Tibial nerve (tissue), 4 donors: Measurements from ENCODE around the gene TFR2. TPM values are rescaled to one million over a fixed set of nuclear protein-coding genes. Genes with fewer than 3 reads are reported as not detected.

Experiments
- DNase-seq, 2 donors: peaks; one replicate each; pipeline ENCODE4 v3.0.0-alpha.2; 2019; ENCODE audit warnings: low spot score in 2 of 2
- H3K27ac ChIP-seq, 4 donors: fragments of 200-600 bp; sonication (generic) in 3 of 4; one replicate each; pipeline ENCODE4 v1.5.1; 2017 to 2019; ENCODE audit warnings: mild to moderate bottlenecking in 1 of 4
- H3K27me3 ChIP-seq, 2 donors: fragments of 200-600 bp; sonication (generic) in 1 of 2; one replicate each; pipeline versions ENCODE4 v1.5.1 to v1.6.0; 2017 to 2019
- H3K36me3 ChIP-seq, 3 donors: fragments of 200-600 bp; sonication (generic); one replicate each; pipeline ENCODE4 v1.5.1; 2018 to 2019
- H3K4me1 ChIP-seq, 4 donors: fragments of 200-600 bp; sonication (generic) in 3 of 4; one replicate each; pipeline ENCODE4 v1.5.1; 2017 to 2019
- H3K4me3 ChIP-seq, 4 donors: fragments of 200-600 bp; sonication (generic) in 3 of 4; one replicate each; pipeline ENCODE4 v1.5.1; 2017 to 2019; ENCODE audit warnings: mild to moderate bottlenecking in 1 of 4, moderate library complexity in 1 of 4
- H3K9me3 ChIP-seq, 4 donors: fragments of 200-600 bp; sonication (generic) in 3 of 4; one replicate each; pipeline ENCODE4 v1.5.1; 2017 to 2019
- CTCF ChIP-seq, 5 experiments: fragments of 200-600 bp in 3 of 5; fragments of 450-650 bp in 2 of 5; sonication (generic) in 3 of 5; IDR thresholded peaks; one replicate each; pipeline ENCODE4 v1.5.1; 2016 to 2019; ENCODE audit warnings: antibody characterized with exemption in 5 of 5, mild to moderate bottlenecking in 3 of 5, moderate library complexity in 2 of 5
- EP300 ChIP-seq, 2 donors: sonication (generic); formaldehyde crosslinking; IDR thresholded peaks; one replicate each; pipeline ENCODE4 v1.6.1; 2017; ENCODE audit warnings: antibody characterized with exemption in 2 of 2, mild to moderate bottlenecking in 1 of 2
- POLR2A ChIP-seq, 2 donors: fragments of 450-650 bp; IDR thresholded peaks; one replicate each; pipeline ENCODE4 v1.6.1; 2017; ENCODE audit warnings: antibody characterized with exemption in 2 of 2, mild to moderate bottlenecking in 2 of 2, moderate library complexity in 2 of 2
- WGBS, 2 donors: methylation state at CpG; one replicate each; pipeline ENCODE4 v1.1.5; 2018; 5-methylcytosine and 5-hydroxymethylcytosine counted together
- total RNA-seq, 4 donors: library from RNA; depleted of rRNA; stranded (reverse); fragments of >200 nt; gene quantifications; one replicate each; pipeline ENCODE4 v1.1.0, GENCODE V29; 2016

TFR2 gene
- total RNA-seq, 4 donors from 2014 or later = 2.1 TPM; not detected in 3

DNA sequence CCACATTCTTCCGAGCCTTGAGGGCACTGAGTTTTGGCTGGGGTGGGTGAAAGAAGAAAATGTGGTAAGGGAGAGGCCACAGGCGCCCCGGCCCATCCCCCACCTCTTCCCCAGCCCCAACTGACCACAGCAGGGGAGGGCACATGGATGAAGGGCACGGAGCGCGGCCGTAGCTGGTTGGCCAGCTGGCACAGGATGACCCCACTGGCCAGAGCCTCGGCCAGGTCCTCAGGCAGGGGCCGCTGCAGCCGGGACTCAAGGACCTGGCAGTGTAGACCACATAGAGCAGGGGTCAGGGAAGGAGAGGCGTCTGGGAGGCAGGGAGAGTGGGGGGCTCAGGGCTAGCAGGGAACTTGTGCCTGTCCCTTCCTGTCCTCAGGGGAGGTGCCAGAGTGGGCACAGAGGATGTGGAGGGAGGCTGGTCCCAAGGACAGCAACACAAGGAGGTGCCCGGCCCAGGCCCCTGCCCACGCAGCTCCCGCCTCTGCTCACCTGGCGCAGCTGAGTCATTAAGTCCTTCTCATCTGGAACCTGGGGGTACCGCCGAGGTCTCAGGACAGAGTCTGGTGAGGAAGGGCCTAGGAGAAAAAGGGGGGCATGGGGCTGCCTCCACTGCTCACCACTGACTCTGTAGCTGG is 65.5 kb downstream of the TFR2 start:
- Histone ChIP-seq H3K4me1 (peaks cover 0 to 15% (median 2%) of the 10 kb centered on the region in 4 donors), H3K27ac (no peak overlapping the region), H3K27me3 (peaks cover 0 to 3% of the 10 kb centered on the region in 2 donors), H3K9me3 (no peaks in the 10 kb centered on the region), H3K36me3 (peaks cover 1 to 90% (median 49%) of the 10 kb centered on the region in 3 donors), H3K4me3 (no peak overlapping the region)
- TF ChIP-seq CTCF (IDR thresholded peaks at IDR 0.05) (no peak), EP300 (IDR thresholded peaks at IDR 0.05) (no peak), POLR2A (IDR thresholded peaks at IDR 0.05) (no peak)
- DNase-seq = no peak
- 79 to 81% methylated on average over 17 of the region's 17 CpGs for WGBS, 2 donors

DNA sequence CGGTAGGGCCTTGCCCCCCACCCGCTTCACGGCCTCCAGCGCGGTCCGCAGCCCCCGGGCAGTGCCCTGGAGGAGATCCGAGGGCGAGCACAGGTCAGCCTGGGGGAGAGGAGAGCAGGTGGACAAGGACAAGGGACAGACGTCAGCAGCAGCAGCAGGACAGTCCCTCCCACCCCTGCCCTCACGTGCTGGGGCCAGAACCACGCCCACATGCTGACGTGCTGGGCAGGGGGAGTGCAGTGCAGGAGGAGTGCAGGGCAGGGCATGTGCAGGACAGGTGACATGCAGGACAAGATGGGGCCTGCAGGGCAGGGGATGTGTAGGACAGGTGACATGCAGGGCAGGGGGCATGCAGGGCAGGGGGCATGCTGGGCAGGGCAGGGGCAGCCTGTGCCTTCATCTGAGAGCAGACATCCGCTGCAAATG is 66.1 kb downstream of the TFR2 start:
- DNase-seq = no peak
- H3K27ac ChIP-seq = no peak overlapping the region
- H3K4me1 ChIP-seq = peaks cover 0 to 19% (median 5%) of the 10 kb centered on the region in 4 donors
- H3K4me3 ChIP-seq = no peak overlapping the region
- peaks cover 0 to 84% (median 48%) of the 10 kb centered on the region in 3 donors for H3K36me3 ChIP-seq
- H3K27me3 ChIP-seq = peaks cover 0 to 4% of the 10 kb centered on the region in 2 donors
- H3K9me3 ChIP-seq = no peaks in the 10 kb centered on the region
- TF ChIP-seq POLR2A (IDR thresholded peaks at IDR 0.05) = no peak
- no peak for TF ChIP-seq CTCF (IDR thresholded peaks at IDR 0.05)
- no peak for TF ChIP-seq EP300 (IDR thresholded peaks at IDR 0.05)
- 76 to 82% methylated on average over 14 of the region's 14 CpGs for whole genome bisulfite sequencing, 2 donors

DNA sequence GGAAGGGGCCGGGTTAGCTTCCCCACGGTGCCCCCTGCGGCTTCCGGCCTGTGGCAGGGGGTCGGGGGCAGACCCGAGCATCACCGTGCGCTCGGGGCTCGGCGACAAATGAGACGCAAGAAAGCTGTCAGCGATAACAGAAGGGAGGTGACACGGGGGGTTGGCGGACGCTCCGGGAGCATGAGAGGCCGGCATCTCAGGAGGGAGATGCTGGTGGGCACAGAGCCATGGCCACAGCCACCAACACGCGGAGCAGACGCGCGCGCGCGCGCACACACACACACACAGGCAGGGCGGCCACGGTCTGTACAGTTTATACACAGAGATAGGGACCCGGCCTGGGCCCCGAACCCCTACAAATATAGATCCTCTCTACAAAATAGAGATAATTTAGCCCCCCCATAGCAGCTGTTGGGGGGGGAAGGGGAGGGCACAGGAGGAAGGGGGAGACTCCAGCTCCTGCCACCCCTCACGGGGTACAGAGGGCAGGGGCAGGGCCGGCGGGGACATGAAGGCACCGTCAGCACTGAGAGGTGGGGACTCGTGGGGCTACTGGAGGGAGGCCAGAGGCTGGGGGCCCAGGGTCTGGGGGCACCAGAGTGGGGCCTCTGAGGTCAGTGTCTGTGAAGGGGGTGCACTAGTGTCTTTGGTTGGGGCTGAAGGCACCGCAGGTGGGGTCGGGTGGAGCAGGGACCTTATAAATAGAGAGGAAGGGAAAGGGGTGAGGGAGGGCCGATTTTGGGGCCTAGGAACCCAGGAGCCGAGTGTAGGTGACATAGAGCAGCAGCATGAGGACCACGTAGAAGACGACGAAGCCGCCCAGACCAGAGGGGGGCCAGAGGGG is 66.8 kb downstream of the TFR2 start:
- Histone ChIP-seq H3K27ac (no peak overlapping the region), H3K4me1 (peaks cover 0 to 25% (median 12%) of the 10 kb centered on the region in 4 donors), H3K27me3 (peaks cover 0 to 4% of the 10 kb centered on the region in 2 donors), H3K9me3 (no peaks in the 10 kb centered on the region), H3K36me3 (peaks cover 0 to 77% (median 43%) of the 10 kb centered on the region in 3 donors), H3K4me3 (no peak overlapping the region)
- TF ChIP-seq POLR2A (IDR thresholded peaks at IDR 0.05) (no peak), EP300 (IDR thresholded peaks at IDR 0.05) (no peak), CTCF (IDR thresholded peaks at IDR 0.05) (no peak)
- no peak for DNase-seq
- 90 to 95% methylated on average over 44 of the region's 44 CpGs for WGBS, 2 donors

DNA sequence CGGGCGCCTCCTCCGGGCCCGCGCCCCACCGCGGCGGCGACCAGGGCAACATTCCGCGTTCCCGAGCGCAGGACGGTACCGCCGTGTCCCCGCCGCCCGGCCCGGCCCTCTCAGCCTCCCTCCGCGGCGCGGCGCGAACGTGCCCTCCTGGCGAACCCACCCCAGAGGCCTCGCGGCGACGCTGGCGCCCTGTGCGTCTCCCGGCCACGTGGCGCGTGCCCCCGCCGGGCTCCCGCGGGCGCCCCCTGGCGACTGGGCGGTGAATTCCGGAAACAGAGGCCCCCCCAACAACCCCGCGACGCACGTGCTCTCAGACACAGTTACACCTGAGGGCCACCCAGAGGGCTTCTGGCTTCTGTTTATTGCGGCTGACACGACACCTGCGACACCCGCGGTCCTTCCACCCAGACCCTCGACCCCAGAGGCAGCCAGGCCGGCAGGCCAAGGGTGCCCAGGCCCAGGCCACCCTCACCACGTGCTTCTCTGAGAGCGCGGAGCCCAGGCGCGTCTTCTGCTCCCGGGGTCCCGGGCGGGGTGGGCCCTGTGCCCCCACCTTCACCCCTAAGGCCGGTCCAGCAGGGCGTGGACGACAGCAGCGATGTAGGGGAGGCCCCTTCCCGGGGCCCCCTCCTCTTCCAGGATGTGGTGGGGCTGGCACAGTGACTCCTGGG is 67.5 kb downstream of the TFR2 start, which contains the start of gene SAP25:
TSS of gene SAP25 (minus strand) at position 210 of the 671 bp plus-strand sequence. CDS start at position 52, 158 bp downstream.
- Histone ChIP-seq H3K27me3 (peaks cover 0 to 4% of the 10 kb centered on the region in 2 donors), H3K9me3 (no peaks in the 10 kb centered on the region), H3K4me3 (no peak within 1 kb of the TSS), H3K36me3 (peaks cover 0 to 70% (median 40%) of the 10 kb centered on the region in 3 donors), H3K27ac (no peak within 1 kb of the TSS), H3K4me1 (peaks cover 0 to 33% (median 14%) of the 10 kb centered on the region in 4 donors)
- DNase-seq = no peak
- WGBS, 2 donors = 91% methylated on average over 69 to 70 of the region's 70 CpGs
- TF ChIP-seq EP300 (IDR thresholded peaks at IDR 0.05) = no peak
- TF ChIP-seq CTCF (IDR thresholded peaks at IDR 0.05) = no peak
- no peak for TF ChIP-seq POLR2A (IDR thresholded peaks at IDR 0.05)
